SHP77 treated with DMSO at 0.1 percent for 48 hours (cell line): Measurements from ENCODE around the gene MFRP.

Experiments used
- DNase-seq: peaks from one replicate; lab custom pipeline; 2025; lab: John Stamatoyannopoulos, UW

The MFRP gene

GRCh38 chr11:119338318-119338890 lies 8.1 kb downstream of the MFRP start:
- peak; percentile 33 for DNase-seq

- DNase-seq = no peak
These were observed 8.8 kb downstream of the MFRP start for GRCh38 chr11:119337581-119338317.

GRCh38 chr11:119336744-119337469 lies 9.6 kb downstream of the MFRP start:
- DNase-seq = no peak

- DNase-seq = no peak
These were observed 10.6 kb downstream of the MFRP start for GRCh38 chr11:119335655-119336543.

GRCh38 chr11:119335091-119335654 lies 11.3 kb downstream of the MFRP start:
- no peak for DNase-seq

GRCh38 chr11:119334174-119334930 lies 12.2 kb downstream of the MFRP start, which contains the start of gene RNF26:
Gene RNF26, plus strand, starts transcription at chr11:119334527. Its CDS starts 596 bp downstream, at chr11:119335123.
- DNase-seq = peak; percentile 94

GRCh38 chr11:119332111-119332765 lies 14.3 kb downstream of the MFRP start:
- DNase-seq = no peak

GRCh38 chr11:119330237-119330636 lies 16.3 kb downstream of the MFRP start:
- DNase-seq = no peak

- no peak for DNase-seq
These were observed 17.2 kb downstream of the MFRP start for GRCh38 chr11:119329320-119329719.

- DNase-seq = no peak
These were observed 22.3 kb downstream of the MFRP start for GRCh38 chr11:119324189-119324588.

- peak; percentile 26 for DNase-seq
These were observed 22.9 kb downstream of the MFRP start for GRCh38 chr11:119323532-119324033.

- DNase-seq = no peak
These were observed 23.5 kb downstream of the MFRP start for GRCh38 chr11:119322921-119323531.

GRCh38 chr11:119322360-119322739 lies 24.2 kb downstream of the MFRP start:
- no peak for DNase-seq

GRCh38 chr11:119320776-119321524 lies 25.6 kb downstream of the MFRP start:
- DNase-seq = no peak

GRCh38 chr11:119320240-119320775 lies 26.2 kb downstream of the MFRP start:
- DNase-seq = no peak

- no peak for DNase-seq
These were observed 26.7 kb downstream of the MFRP start for GRCh38 chr11:119319700-119320239.

GRCh38 chr11:119319136-119319699 lies 27.3 kb downstream of the MFRP start:
- DNase-seq = no peak
